Mammary epithelial cell (primary cell): ENCODE measurements around the gene FOXN3.

ENCODE experiments used
- CTCF ChIP-seq, 2 donors: IDR thresholded peaks in 1 of 2; conservative IDR thresholded peaks in 1 of 2; 2 replicates each; pipeline ENCODE4 v1.5.1; 2011 to 2012; ENCODE audit warnings: inconsistent platforms in 2 of 2, low read length in 2 of 2, mild to moderate bottlenecking in 2 of 2, control low read depth in 1 of 2, low read depth in 1 of 2; ENCODE audit not compliant: insufficient read depth in 1 of 2; ENCODE audit errors: extremely low read depth in 1 of 2
- EZH2 ChIP-seq: IDR thresholded peaks from 2 replicates; pipeline ENCODE4 v1.6.1; 2012; ENCODE audit warnings: low read length, inconsistent platforms, borderline replicate concordance

- no peak for TF ChIP-seq CTCF (conservative IDR thresholded peaks at IDR 0.05 in 1 of 2, IDR thresholded peaks at IDR 0.05 in 1 of 2; ENCODE audit: extremely low read depth in 1 of 2, insufficient read depth in 1 of 2, low read depth in 1 of 2, low read length in 2 of 2)
- no peak for TF ChIP-seq EZH2
Measured at GRCh38 chr14:89330236-89331002, 86.6 kb downstream of the FOXN3 start.
